ENCODE measurements around the gene UCHL3. TPM values are rescaled to one million over a fixed set of nuclear protein-coding genes. Genes with fewer than 3 reads are reported as not detected.

Gene UCHL3
- total RNA-seq, 2 donors from 2014 or later, result 17.1 to 26.8 TPM

GRCh38 chr13:75556961-75557360, 7.4 kb downstream of the UCHL3 start:
- peaks cover 5% of the 10 kb centered on the region for H3K4me1 ChIP-seq (replicated peaks)
- TF ChIP-seq POLR2AphosphoS5 (IDR thresholded peaks at IDR 0.05) (no peak), CTCF (IDR thresholded peaks at IDR 0.05) (no peak), POLR2A (IDR thresholded peaks at IDR 0.05) (no peak)
- no peaks in the 10 kb centered on the region for H3K36me3 ChIP-seq
- no peaks in the 10 kb centered on the region for H3K9me3 ChIP-seq
- H3K27me3 ChIP-seq (replicated peaks; ENCODE audit: insufficient read depth), result no peaks in the 10 kb centered on the region
- WGBS, result 69% methylated on average over 2 of the region's 2 CpGs
- DNase-seq (ENCODE audit: low spot score), result no peak
- intact Hi-C loops (cut with DNase I), result no loop called here
- H3K27ac ChIP-seq, result no peak overlapping the region
- no peak overlapping the region for H3K4me3 ChIP-seq

- intact Hi-C loops (cut with DNase I), result no loop called here
- H3K27ac ChIP-seq, result no peak overlapping the region
- WGBS, result 40% methylated on average over 2 of the region's 2 CpGs
Measured at GRCh38 chr13:75558145-75558840, 8.7 kb downstream of the UCHL3 start.

GRCh38 chr13:75566658-75567057, 17.1 kb downstream of the UCHL3 start:
- Histone ChIP-seq H3K27ac (no peak overlapping the region), H3K4me1 (replicated peaks) (peaks cover 3% of the 10 kb centered on the region), H3K9me3 (no peaks in the 10 kb centered on the region), H3K27me3 (replicated peaks; ENCODE audit: insufficient read depth) (no peaks in the 10 kb centered on the region), H3K4me3 (no peak overlapping the region), H3K36me3 (no peaks in the 10 kb centered on the region)
- intact Hi-C loops (cut with DNase I), result no loop called here
- DNase-seq (ENCODE audit: low spot score), result no peak
- TF ChIP-seq CTCF (IDR thresholded peaks at IDR 0.05), result peak in 3 of 4 experiments; percentile 22 to 40 (median 31)
- no peak for TF ChIP-seq POLR2AphosphoS5 (IDR thresholded peaks at IDR 0.05)

More at GRCh38 chr13:75558145-75558840, 8.7 kb downstream of the UCHL3 start:
- H3K4me3 ChIP-seq, result no peak overlapping the region
- H3K4me1 ChIP-seq (replicated peaks), result peaks cover 5% of the 10 kb centered on the region
- no peaks in the 10 kb centered on the region for H3K9me3 ChIP-seq
- TF ChIP-seq POLR2AphosphoS5 (IDR thresholded peaks at IDR 0.05) (no peak), POLR2A (IDR thresholded peaks at IDR 0.05) (no peak), CTCF (IDR thresholded peaks at IDR 0.05) (no peak)
- no peaks in the 10 kb centered on the region for H3K27me3 ChIP-seq (replicated peaks; ENCODE audit: insufficient read depth)
- DNase-seq (ENCODE audit: low spot score), result no peak
- H3K36me3 ChIP-seq, result no peaks in the 10 kb centered on the region

GRCh38 chr13:75569576-75569975, 20.0 kb downstream of the UCHL3 start:
- no peak for DNase-seq (ENCODE audit: low spot score)
- intact Hi-C loops (cut with DNase I), result no loop called here
- H3K4me1 ChIP-seq (replicated peaks), result peaks cover 3% of the 10 kb centered on the region
- no peak for TF ChIP-seq CTCF (IDR thresholded peaks at IDR 0.05)
- TF ChIP-seq POLR2A (IDR thresholded peaks at IDR 0.05), result no peak
- no peak for TF ChIP-seq POLR2AphosphoS5 (IDR thresholded peaks at IDR 0.05)
- no peak overlapping the region for H3K27ac ChIP-seq
- H3K4me3 ChIP-seq, result no peak overlapping the region
- no peaks in the 10 kb centered on the region for H3K9me3 ChIP-seq
- WGBS, result 49% methylated on average over 1 of the region's 1 CpG
- no peaks in the 10 kb centered on the region for H3K36me3 ChIP-seq
- no peaks in the 10 kb centered on the region for H3K27me3 ChIP-seq (replicated peaks; ENCODE audit: insufficient read depth)

- Histone ChIP-seq H3K4me1 (replicated peaks) (no peaks in the 10 kb centered on the region), H3K9me3 (no peaks in the 10 kb centered on the region), H3K4me3 (no peak overlapping the region), H3K27me3 (replicated peaks; ENCODE audit: insufficient read depth) (no peaks in the 10 kb centered on the region), H3K27ac (no peak overlapping the region), H3K36me3 (no peaks in the 10 kb centered on the region)
- intact Hi-C loops (cut with DNase I), result no loop called here
- DNase-seq (ENCODE audit: low spot score), result no peak
- WGBS, result 70% methylated on average over 3 of the region's 3 CpGs
- TF ChIP-seq POLR2AphosphoS5 (IDR thresholded peaks at IDR 0.05) (no peak), POLR2A (IDR thresholded peaks at IDR 0.05) (no peak), CTCF (IDR thresholded peaks at IDR 0.05) (no peak)
Measured at GRCh38 chr13:75579529-75579928, 29.9 kb downstream of the UCHL3 start.

Data from prostate gland (tissue), 2 donors.